Activated CD8-positive, alpha-beta memory T cell treated with anti-CD3 and anti-CD28 coated beads for 36 hours (primary cell): Measurements from ENCODE around the gene CALR3. TPM values are rescaled to one million over a fixed set of nuclear protein-coding genes. Genes with fewer than 3 reads are reported as not detected.

Source experiments
- CTCF ChIA-PET: fragments of 350-600 bp; sonication (Branson Sonifier 250); formaldehyde crosslinking; loops from one replicate; lab custom pipeline; 2021; ENCODE audit warnings: antibody characterized with exemption; lab: Charles Lee
- POLR2A ChIA-PET: fragments of 350-600 bp; sonication (Branson Sonifier 250); formaldehyde crosslinking; loops from one replicate; lab custom pipeline; 2021; ENCODE audit warnings: antibody characterized with exemption; lab: Charles Lee
- total RNA-seq, 2 experiments: library from RNA; stranded (reverse); gene quantifications; one replicate each; pipeline ENCODE4 v1.2.3, GENCODE V29; 2021

Gene CALR3, protein sequence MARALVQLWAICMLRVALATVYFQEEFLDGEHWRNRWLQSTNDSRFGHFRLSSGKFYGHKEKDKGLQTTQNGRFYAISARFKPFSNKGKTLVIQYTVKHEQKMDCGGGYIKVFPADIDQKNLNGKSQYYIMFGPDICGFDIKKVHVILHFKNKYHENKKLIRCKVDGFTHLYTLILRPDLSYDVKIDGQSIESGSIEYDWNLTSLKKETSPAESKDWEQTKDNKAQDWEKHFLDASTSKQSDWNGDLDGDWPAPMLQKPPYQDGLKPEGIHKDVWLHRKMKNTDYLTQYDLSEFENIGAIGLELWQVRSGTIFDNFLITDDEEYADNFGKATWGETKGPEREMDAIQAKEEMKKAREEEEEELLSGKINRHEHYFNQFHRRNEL
- under 1 TPM in 1 of 2 experiments, not detected in 1; 0.21 TPM for total RNA-seq

DNA sequence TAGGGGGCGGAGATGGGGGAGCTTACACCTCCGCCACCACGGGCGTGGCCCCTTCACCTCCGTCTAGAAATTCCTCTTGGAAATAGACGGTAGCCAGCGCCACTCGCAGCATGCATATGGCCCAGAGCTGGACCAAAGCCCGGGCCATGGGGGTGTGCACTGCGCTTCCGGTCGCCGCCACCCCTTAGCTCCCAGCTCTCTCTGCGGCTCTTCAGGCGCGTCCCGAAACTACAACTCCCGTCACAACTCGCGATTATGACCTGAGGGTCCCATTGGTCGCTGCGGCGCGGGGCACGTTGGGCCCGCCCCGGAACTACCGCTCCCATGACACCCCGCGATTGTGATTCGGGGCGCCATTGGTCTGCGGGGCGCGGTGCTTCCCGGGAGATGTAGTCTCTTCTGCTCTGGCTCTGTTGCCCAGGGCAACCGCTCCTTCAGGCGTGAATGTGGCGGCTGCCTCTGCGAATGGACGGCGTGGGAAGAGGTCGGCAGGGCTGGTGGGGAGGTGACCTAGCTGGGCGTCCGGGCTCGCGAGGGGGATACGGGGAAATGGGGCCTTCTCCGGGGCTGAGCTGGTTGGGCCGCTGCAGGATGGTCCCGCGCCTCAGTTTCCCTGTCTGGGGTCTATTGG lies at the start of gene CALR3, which contains the start of gene C19orf44:
TSS of gene CALR3 (minus strand) at position 186 of the 631 bp plus-strand sequence. CDS start at position 148, 38 bp downstream.
TSS of gene C19orf44 (plus strand) at position 413 of the 631 bp plus-strand sequence. CDS start 4,399 bp downstream, outside the sequence.
- POLR2A ChIA-PET = interaction anchor here (0.6 to 1.2 kb wide), 4 partner anchors 53 to 1596 kb away, joined by 3 to 6 read pairs (median 4); partner anchors contain the start of gene MED26
- CTCF ChIA-PET = interaction anchor here (0.5 to 1.5 kb wide), 3 partner anchors 9 to 718 kb away, joined by 3 read pairs; partner anchors contain the start of gene CHERP

DNA sequence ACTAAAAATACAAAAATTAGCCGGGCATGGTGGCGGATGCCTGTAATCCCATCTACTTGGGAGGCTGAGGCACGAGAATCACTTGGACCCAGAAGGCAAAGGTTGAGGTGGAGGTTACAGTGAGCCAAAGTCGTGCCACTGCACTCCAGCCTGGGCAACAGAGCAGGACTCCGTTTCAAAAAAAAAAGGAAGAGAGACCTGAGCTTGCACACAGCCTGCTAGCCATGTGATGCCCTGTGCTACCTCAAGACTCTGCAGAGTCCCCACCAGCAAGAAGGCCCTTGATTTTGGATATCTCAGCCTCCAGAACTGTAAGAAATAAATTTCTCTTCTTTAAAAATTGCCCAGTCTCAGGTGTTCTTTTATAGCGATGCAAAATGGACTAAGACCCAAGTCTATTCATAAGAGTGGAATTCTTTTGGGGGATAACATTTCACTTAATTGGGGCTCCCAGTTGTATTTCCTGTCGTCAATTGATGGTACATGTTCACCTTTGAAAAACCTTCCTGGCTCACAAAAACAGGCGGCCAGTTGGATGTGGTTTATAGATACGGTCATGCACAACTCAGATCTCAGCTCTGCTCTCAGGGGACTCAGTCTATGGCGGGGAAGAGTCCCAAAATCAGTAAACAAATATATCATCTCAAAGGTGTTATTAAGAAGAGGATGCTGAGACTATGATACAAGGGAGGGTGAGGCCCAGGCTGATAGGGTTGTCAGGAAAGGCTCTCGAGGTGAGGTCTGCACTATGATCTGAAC lies 48.7 kb upstream of the CALR3 start:
- ChIA-PET CTCF (interaction anchor here (0.6 to 1.0 kb wide), 3 partner anchors 29 to 616 kb away, joined by 3 to 4 read pairs (median 3); no protein-coding TSS in a partner anchor), POLR2A (no interaction called here)

- CTCF ChIA-PET = interaction anchor here (0.9 to 1.0 kb wide), 2 partner anchors 30 to 46 kb away, joined by 3 read pairs; no protein-coding TSS in a partner anchor
- POLR2A ChIA-PET = interaction anchor here (0.7 to 1.9 kb wide), 4 partner anchors 41 to 84 kb away, joined by 4 to 9 read pairs (median 6); partner anchors contain the start of gene MED26
Measured at GRCh38 chr19:16543734-16544133, 47.8 kb upstream of the CALR3 start.

GRCh38 chr19:16542910-16543472 lies 47.0 kb upstream of the CALR3 start:
- ChIA-PET CTCF (interaction anchor here (0.9 kb wide), 1 partner anchor 47 kb away, joined by 3 read pairs; no protein-coding TSS in a partner anchor), POLR2A (interaction anchor here (0.7 to 1.9 kb wide), 4 partner anchors 41 to 118 kb away, joined by 4 to 9 read pairs (median 6); partner anchors contain the start of genes MED26 and TMEM38A)

GRCh38 chr19:16542045-16542909 lies 46.3 kb upstream of the CALR3 start, which contains the start of gene CHERP:
CHERP (minus strand) TSS chr19:16542437; CDS start chr19:16542378, 59 bp downstream.
- POLR2A ChIA-PET = interaction anchor here (0.7 to 1.9 kb wide), 5 partner anchors 8 to 119 kb away, joined by 3 to 8 read pairs (median 4); partner anchors contain the start of genes MED26 and TMEM38A

DNA sequence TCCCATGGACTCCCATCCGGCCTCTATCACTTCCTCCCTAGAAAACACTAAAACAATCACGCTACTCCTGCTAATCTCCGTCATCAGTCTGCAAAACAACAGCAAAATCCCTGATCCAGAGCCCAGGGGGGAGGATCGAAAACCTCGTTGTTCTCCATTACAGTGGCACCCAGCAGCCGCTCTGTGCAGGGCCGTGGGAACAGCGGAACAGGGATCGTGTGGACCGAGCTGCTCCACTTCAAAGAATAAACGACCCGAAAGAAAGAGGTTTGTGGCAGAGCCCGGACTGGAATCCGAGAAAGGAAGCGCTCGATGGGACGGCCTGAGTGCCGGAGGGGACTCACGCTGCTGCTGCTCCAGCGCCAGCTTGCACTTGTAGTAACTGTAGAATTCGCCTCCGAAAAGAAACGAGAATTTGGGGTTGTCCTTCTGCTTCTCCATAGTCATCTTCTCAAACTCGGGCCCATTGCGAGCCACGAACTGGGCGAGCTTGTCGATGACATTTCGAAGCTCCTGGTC lies 45.6 kb upstream of the CALR3 start:
- POLR2A ChIA-PET = interaction anchor here (0.7 to 0.8 kb wide), 2 partner anchors 9 to 116 kb away, joined by 3 read pairs; no protein-coding TSS in a partner anchor
- CTCF ChIA-PET = interaction anchor here (1.2 kb wide), 1 partner anchor 46 kb away, joined by 3 read pairs; the partner anchor contains the start of genes C19orf44 and CALR3

More at GRCh38 chr19:16542045-16542909, 46.3 kb upstream of the CALR3 start, which contains the start of gene CHERP:
- CTCF ChIA-PET = interaction anchor here (1.2 kb wide), 1 partner anchor 46 kb away, joined by 3 read pairs; the partner anchor contains the start of genes C19orf44 and CALR3

- ChIA-PET CTCF (interaction anchor here (1.2 kb wide), 1 partner anchor 45 kb away, joined by 3 read pairs; the partner anchor contains the start of genes C19orf44 and CALR3), POLR2A (interaction anchor here (0.8 kb wide), 1 partner anchor 117 kb away, joined by 3 read pairs; no protein-coding TSS in a partner anchor)
Measured at GRCh38 chr19:16540948-16541347, 45.0 kb upstream of the CALR3 start.

DNA sequence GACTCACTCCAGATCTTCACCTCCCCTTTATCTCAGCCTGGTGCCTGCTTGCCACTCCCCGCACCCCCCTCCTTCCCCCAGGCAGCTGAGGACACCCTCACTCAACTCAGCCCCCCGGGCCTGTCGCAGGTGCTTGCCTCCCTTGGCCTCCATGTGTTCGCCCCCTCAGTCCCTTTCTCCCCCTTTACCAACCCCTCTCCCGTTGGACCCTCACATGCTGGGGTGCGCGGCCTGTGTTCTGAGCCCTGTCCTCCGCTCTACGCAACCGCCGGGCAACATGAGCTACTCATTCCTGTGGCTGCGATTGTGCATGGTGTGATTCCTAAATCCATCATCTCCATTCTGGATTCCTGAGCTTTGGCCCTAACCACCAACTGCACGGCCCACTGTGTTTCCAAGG lies 41.1 kb upstream of the CALR3 start:
- ChIA-PET CTCF (no interaction called here), POLR2A (no interaction called here)

DNA sequence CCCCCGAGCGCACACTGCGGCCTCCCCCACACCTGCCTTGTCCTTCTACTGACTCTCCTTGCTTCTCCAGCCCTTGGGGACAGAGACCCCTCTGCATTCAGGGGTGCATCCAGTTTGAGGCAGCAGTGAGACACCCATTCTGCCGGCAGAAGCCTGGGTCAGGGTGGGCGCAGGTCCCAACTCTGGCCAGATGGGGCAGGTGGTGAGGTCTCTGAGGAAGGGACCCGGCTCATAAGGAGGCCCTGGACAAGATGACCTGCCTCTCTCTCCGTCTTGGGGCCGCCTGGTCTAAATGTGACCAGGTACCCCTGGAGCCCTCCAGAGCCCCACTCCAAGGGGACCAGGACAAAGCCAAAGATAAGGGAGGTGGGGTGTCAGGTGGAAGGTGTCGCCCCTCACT lies 40.2 kb upstream of the CALR3 start:
- CTCF ChIA-PET = interaction anchor here (1.0 to 1.5 kb wide), 2 partner anchors 37 to 124 kb away, joined by 3 read pairs; partner anchors contain the start of gene SMIM7
- POLR2A ChIA-PET = interaction anchor here (0.6 kb wide), 1 partner anchor 182 kb away, joined by 5 read pairs; no protein-coding TSS in a partner anchor

- ChIA-PET POLR2A (interaction anchor here (0.6 kb wide), 1 partner anchor 182 kb away, joined by 5 read pairs; no protein-coding TSS in a partner anchor), CTCF (interaction anchor here (0.6 to 1.5 kb wide), 3 partner anchors 37 to 125 kb away, joined by 3 read pairs; partner anchors contain the start of gene SMIM7)
Measured at GRCh38 chr19:16535381-16535780, 39.4 kb upstream of the CALR3 start.

DNA sequence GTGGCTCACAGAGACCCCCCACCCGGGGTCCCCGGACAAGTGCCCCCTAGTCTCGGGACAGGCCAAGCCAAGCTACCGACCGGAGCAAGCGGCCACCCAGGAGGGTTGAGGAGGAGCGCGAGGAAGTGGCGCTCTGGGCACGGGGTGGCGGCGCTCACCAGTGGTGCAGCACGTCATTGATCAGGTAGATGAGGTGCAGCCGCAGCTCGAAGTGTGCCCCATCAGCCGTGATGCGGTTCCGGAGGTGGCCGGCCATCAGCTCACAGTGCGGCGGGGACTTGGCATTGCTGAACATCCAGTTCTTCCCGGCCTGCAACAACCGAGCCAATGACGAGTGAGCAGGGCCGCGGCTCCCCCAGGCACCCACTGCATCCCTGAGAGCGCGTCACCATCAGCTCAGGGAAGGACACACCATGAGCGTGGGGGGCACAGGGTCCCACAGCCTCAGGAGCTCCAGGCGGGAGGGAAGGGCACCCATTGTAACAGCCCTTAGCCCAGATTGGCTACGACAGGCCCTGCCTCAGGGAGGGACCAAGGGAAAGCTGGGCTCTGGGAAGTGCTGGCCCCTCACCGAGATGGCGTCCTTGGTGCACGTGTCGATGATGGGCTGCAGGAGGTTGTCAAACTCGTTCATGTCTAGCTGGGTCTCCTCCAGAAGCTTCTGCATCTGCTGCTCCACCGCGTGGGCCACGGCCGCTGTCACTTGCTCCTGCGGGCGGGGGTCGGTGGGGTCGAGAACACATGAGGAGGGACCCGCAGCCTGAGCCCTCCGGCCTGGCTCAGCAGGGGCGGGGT lies 36.7 kb upstream of the CALR3 start:
- ChIA-PET POLR2A (interaction anchor here (0.6 kb wide), 1 partner anchor 113 kb away, joined by 3 read pairs; no protein-coding TSS in a partner anchor), CTCF (no interaction called here)

DNA sequence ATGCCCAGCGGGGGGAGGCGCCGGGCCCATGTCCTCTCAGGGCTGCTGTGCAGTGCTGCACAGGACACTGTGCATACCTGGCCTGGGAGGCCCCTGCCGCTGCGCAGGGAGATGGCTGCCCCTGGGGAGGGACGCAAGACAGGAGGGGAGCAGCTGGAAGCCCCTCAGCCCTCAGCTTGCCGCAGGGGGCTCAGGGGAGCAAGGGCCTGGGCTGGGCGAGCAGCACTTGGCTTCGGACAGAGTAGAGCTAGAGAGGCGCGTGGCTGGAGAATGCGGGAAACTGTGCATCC lies 35.4 kb upstream of the CALR3 start:
- CTCF ChIA-PET = no interaction called here

GRCh38 chr19:16530540-16531379 lies 34.8 kb upstream of the CALR3 start:
- ChIA-PET POLR2A (no interaction called here), CTCF (no interaction called here)

More for the DNA sequence above, 35.4 kb upstream of the CALR3 start:
- POLR2A ChIA-PET = no interaction called here

- ChIA-PET CTCF (no interaction called here), POLR2A (no interaction called here)
Measured at GRCh38 chr19:16529466-16530144, 33.6 kb upstream of the CALR3 start.
